Nephron (organoid): ENCODE measurements around the gene TFAP2A.

Source experiments
- H3K27ac Mint-ChIP-seq, 3 experiments: 2 replicates each; pipeline ENCODE4 v1.8.0; 2020; ENCODE audit warnings: mixed read lengths in 3 of 3, mild to moderate bottlenecking in 2 of 3, moderate library complexity in 1 of 3
- H3K27me3 Mint-ChIP-seq: 2 replicates; pipeline ENCODE4 v1.8.0; 2021; ENCODE audit warnings: low read depth, mild to moderate bottlenecking, moderate library complexity, mixed read lengths
- H3K36me3 Mint-ChIP-seq: 2 replicates; pipeline ENCODE4 v1.8.0; 2020; ENCODE audit warnings: low read depth, mixed read lengths
- H3K4me1 Mint-ChIP-seq: 2 replicates; pipeline ENCODE4 v1.8.0; 2020; ENCODE audit warnings: mixed read lengths
- H3K4me3 Mint-ChIP-seq, 3 experiments: 2 replicates each; pipeline ENCODE4 v1.8.0; 2020; ENCODE audit warnings: mild to moderate bottlenecking in 3 of 3, mixed read lengths in 3 of 3, moderate library complexity in 2 of 3
- H3K9me3 Mint-ChIP-seq: 2 replicates; pipeline ENCODE4 v1.8.0; 2020; ENCODE audit warnings: mixed read lengths
- TF ChIP-seq, protein P1 (sequence below), 3 experiments: fragments of 200-600 bp; sonication (generic); IDR thresholded peaks; one replicate each; pipeline ENCODE4 v1.5.0; 2021; ENCODE audit warnings: antibody characterized with exemption in 3 of 3; ENCODE audit not compliant: unreplicated experiment in 3 of 3

Gene TFAP2A

DNA sequence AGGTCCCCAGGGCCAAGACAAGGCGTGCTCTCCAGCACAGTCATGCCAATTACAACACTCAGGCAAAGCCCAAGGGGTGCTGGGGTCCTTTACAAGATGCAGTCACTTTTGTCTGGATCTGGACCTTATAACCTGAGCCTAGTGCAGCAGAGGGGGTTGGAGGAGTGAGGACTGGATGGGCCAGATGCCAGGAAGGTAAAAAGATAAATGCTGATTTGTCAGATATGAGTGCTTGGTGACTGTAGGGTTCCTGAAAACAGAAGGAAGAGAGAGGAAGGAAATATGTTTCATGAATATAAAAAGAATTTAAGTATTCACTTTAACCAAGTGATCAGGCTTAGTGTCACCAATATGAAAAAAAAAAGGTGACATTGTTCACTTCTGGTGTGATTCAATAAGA, 43.4 kb upstream of the TFAP2A start:
- TF ChIP-seq, protein P1, sequence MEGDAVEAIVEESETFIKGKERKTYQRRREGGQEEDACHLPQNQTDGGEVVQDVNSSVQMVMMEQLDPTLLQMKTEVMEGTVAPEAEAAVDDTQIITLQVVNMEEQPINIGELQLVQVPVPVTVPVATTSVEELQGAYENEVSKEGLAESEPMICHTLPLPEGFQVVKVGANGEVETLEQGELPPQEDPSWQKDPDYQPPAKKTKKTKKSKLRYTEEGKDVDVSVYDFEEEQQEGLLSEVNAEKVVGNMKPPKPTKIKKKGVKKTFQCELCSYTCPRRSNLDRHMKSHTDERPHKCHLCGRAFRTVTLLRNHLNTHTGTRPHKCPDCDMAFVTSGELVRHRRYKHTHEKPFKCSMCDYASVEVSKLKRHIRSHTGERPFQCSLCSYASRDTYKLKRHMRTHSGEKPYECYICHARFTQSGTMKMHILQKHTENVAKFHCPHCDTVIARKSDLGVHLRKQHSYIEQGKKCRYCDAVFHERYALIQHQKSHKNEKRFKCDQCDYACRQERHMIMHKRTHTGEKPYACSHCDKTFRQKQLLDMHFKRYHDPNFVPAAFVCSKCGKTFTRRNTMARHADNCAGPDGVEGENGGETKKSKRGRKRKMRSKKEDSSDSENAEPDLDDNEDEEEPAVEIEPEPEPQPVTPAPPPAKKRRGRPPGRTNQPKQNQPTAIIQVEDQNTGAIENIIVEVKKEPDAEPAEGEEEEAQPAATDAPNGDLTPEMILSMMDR (IDR thresholded peaks at IDR 0.05; ENCODE audit: unreplicated experiment in 3 of 3): no peak
- Mint-ChIP-seq H3K36me3 (no peaks in the 10 kb centered on the region), H3K9me3 (no peaks in the 10 kb centered on the region), H3K4me3 (no peak overlapping the region), H3K27ac (no peak overlapping the region), H3K4me1 (no peaks in the 10 kb centered on the region), H3K27me3 (peaks cover 10% of the 10 kb centered on the region)

- Mint-ChIP-seq H3K4me1 (no peaks in the 10 kb centered on the region), H3K27me3 (peaks cover 7% of the 10 kb centered on the region)
Observed at GRCh38 chr6:10453596-10453995, 38.7 kb upstream of the TFAP2A start.

DNA sequence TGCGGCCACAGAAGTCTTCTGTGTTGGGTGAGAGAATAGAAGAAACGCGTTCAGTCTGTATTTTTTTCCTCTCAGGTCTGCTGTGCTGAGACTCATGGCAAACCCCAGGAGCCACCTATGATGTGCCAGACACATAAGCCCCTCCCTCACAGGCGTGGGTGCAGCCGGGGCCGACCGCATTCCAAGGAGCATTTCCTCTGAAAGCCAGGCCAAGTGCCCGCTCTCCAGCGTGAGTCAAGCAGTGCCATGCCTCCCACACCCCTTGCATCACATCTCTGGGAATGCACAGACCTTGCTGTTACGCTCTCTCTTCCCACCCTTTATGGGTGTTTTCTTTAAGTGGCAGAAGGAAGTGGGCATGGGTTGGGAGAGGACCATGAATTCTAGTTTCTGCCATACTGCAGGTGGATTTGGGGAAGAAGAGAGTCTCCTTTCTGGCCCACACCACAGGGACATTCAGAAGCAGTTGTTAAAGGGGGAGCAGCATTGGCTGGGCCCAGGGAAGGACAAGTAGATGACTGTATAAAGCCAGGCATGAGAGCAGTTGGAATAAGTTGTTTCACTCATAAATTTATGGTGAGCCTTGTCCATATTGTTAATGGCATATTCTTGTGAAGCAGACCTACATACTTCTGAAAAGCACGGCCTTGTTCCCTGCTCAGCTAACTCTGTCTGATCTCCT, 37.1 kb upstream of the TFAP2A start:
- H3K27me3 Mint-ChIP-seq: peaks cover 7% of the 10 kb centered on the region
- H3K36me3 Mint-ChIP-seq: no peaks in the 10 kb centered on the region
- no peak overlapping the region for H3K27ac Mint-ChIP-seq
- H3K9me3 Mint-ChIP-seq: no peaks in the 10 kb centered on the region
- H3K4me1 Mint-ChIP-seq: no peaks in the 10 kb centered on the region
- no peak overlapping the region for H3K4me3 Mint-ChIP-seq
- TF ChIP-seq, protein P1 (IDR thresholded peaks at IDR 0.05; ENCODE audit: unreplicated experiment in 3 of 3): no peak

More at GRCh38 chr6:10453596-10453995, 38.7 kb upstream of the TFAP2A start:
- Mint-ChIP-seq H3K27ac (no peak overlapping the region), H3K9me3 (no peaks in the 10 kb centered on the region), H3K36me3 (no peaks in the 10 kb centered on the region), H3K4me3 (no peak overlapping the region)
- TF ChIP-seq, protein P1 (IDR thresholded peaks at IDR 0.05; ENCODE audit: unreplicated experiment in 3 of 3): no peak

DNA sequence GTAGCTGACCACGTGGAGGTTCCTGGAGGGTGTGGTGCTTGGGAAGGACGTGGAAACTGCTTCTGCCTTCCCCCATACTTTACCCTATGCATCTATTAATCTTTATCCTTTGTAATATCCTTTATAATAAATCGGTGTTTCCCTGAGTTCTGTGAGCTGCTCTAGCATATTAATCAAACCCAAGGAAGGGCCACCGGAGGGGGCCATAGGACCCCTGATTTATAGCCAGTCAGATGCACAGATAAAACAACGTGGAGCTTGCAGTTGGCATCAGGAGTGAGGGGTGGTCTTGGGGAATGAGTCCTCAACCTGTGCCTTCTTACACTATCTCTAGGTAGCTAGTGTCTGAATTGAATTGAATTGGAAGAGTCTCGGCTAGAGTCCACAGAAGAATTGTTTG, 36.5 kb upstream of the TFAP2A start:
- H3K27me3 Mint-ChIP-seq: peaks cover 7% of the 10 kb centered on the region
- H3K27ac Mint-ChIP-seq: no peak overlapping the region
- H3K36me3 Mint-ChIP-seq: no peaks in the 10 kb centered on the region
- TF ChIP-seq, protein P1 (IDR thresholded peaks at IDR 0.05; ENCODE audit: unreplicated experiment in 3 of 3): no peak
- H3K9me3 Mint-ChIP-seq: no peaks in the 10 kb centered on the region
- H3K4me3 Mint-ChIP-seq: no peak overlapping the region
- no peaks in the 10 kb centered on the region for H3K4me1 Mint-ChIP-seq

- Mint-ChIP-seq H3K27ac (no peak overlapping the region), H3K36me3 (no peaks in the 10 kb centered on the region), H3K4me1 (no peaks in the 10 kb centered on the region), H3K27me3 (peaks cover 7% of the 10 kb centered on the region), H3K4me3 (no peak overlapping the region), H3K9me3 (no peaks in the 10 kb centered on the region)
- TF ChIP-seq, protein P1 (IDR thresholded peaks at IDR 0.05; ENCODE audit: unreplicated experiment in 3 of 3): no peak
Observed at GRCh38 chr6:10449751-10450150, 34.9 kb upstream of the TFAP2A start.

- TF ChIP-seq, protein P1 (IDR thresholded peaks at IDR 0.05; ENCODE audit: unreplicated experiment in 3 of 3): no peak
- Mint-ChIP-seq H3K9me3 (no peaks in the 10 kb centered on the region), H3K27me3 (peaks cover 7% of the 10 kb centered on the region), H3K4me3 (no peak overlapping the region), H3K27ac (no peak overlapping the region), H3K36me3 (no peaks in the 10 kb centered on the region), H3K4me1 (no peaks in the 10 kb centered on the region)
Observed at GRCh38 chr6:10448096-10448495, 33.2 kb upstream of the TFAP2A start.
